Umbilical cord (tissue), 2 donors: Measurements from ENCODE around the gene IL1RAPL2. TPM values are rescaled to one million over a fixed set of nuclear protein-coding genes. Genes with fewer than 3 reads are reported as not detected.
"Not testable (repeated sequence)": the region's sequence is repeated elsewhere in the genome, so short reads cannot be mapped to it uniquely, and the experiment has no call there.

ENCODE experiments used
- DNase-seq: peaks from one replicate; pipeline ENCODE4 v3.0.0-alpha.2; 2015; ENCODE audit warnings: low spot score
- total RNA-seq: library from RNA; depleted of rRNA; stranded (reverse); fragments of >200 nt; gene quantifications from one replicate; pipeline ENCODE4 v1.2.3, GENCODE V29; 2014; ENCODE audit warnings: low replicate concordance; ENCODE audit not compliant: insufficient read depth

Gene IL1RAPL2
- total RNA-seq, 1 donor from 2014 or later, result 2.2 TPM

DNA sequence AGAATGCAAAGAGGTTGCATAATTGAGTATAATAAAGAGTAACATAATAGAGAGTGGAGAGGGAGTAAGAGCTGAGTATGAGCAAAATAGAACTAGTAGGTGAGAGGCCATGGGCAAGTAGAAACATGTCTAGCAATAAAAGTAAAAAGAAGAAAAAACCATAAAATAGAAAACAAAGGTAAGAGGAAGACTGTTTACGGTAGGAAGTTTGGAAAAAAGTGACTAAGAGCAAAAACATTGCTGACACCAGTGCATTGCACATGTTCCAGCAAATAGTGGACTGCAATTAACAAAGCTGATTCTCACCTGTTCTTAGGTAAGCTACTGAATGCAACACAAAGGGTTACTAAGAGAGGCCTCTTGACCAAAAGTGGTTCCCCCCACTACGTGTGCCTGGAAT lies 451.6 kb downstream of the IL1RAPL2 start:
- DNase-seq, result no peak

GRCh38 chrX:105018865-105019264 lies 452.9 kb downstream of the IL1RAPL2 start:
- no peak for DNase-seq

- DNase-seq, result not testable (repeated sequence)
These were observed 463.0 kb downstream of the IL1RAPL2 start for GRCh38 chrX:105028962-105029361.

DNA sequence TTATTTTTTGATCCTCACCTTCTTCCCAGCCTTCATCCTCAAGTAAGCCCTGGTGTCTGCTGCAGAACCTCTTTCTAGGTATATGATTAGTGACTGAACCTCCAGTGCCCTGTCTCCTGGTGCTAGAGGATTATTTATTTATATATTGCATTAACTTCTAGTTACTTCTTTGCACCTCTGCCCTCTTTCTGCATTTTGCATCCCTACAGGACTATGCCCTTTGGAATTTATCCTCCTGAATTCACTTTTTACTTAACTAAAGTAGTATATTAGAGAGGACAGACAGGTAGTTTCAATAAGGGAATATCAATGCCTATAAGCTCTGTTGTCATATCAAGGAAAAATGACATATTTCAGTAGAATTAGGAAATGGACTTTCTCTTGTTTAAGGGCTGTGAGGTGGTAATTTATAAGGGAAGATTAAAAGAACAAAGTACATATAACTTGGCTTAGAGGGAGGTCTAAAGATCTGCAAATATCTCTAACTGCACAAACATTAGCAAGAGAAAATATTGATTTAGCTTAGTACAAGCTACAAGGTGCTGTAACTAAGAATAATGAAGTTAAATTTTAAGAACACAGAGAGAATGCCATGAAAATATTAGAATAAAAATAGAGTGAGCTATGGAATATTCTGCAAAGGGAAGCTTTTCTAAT lies 472.8 kb downstream of the IL1RAPL2 start:
- no peak for DNase-seq

DNA sequence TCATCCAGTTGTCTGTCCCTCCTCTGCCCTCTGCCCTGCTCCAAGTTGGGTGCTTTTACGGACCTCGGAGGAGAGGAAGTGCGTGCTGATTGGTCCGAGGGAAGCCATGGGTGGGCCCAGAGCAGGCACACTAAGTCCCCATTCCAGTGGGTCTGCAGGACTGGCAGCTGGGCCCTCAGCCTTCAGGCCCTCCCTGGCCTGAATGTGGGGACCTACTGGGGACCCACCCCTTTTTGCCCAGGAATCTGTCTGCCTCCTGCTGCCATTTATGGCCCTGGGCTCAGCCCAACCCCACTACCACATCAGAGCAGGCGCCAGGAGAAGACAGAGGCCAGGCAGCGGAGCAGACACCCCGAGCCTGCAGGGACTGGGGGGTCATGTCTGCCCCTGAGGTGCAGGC lies 484.9 kb downstream of the IL1RAPL2 start:
- DNase-seq, result no peak

DNA sequence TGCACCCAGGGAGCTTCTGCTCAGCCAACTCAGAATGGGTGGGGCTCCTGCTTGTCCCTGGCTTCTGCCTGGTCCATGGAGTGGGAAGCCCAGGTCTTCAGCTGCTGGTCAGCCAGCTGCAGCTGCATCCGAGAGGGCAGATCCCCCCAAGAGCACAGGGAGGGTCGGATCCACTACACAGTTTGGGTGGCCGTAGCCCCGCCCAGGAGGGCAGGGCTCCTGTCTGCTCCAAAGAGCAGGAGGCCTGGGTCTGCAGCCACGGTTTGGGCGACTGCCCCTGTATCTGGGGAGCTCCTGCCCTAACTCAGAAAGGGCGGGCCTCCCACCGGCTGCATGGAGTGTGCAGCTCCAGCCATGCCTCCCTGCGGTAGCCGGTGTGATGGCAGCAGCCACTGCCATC lies 485.4 kb downstream of the IL1RAPL2 start:
- DNase-seq, result no peak

- DNase-seq, result no peak
These were observed 486.9 kb downstream of the IL1RAPL2 start for GRCh38 chrX:105052926-105053325.

DNA sequence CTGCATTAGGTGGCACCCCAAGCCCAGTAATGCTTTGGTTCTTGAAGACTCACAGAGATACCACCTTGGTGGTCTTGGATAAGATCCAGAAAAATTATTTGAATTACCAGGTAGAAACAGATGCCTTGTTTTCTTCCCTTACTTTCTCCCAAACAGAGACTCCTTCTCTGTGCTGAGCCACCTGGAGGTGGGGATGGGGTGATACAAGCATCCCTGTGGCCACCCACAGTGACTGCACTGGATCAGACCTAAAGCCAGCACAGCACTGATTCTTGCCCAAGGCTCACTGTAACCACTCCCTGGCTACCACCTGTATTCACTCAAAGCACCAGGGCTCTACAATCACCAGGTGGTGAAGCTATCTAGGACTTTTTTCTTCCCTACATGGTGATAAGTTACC lies 497.7 kb downstream of the IL1RAPL2 start:
- no peak for DNase-seq

DNA sequence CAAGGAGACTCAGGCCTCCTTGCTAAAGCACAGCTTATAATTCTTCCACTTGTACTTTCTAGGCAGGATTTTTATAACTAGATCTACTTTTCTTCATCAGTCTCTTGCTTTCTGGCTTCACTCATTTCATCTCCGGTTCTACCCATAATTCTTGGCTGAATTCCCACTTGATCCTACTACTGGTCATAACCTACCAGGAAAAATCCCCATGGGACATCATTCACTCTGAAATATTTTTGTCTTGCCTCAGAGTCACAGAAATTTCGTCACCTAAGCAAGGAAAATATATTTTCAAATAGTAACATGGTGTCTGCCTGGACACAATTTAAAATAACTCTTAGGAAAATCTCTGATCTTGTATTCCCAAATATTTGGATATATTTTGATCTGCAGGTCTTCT lies 532.2 kb downstream of the IL1RAPL2 start:
- DNase-seq, result no peak

- no peak for DNase-seq
These were observed 532.8 kb downstream of the IL1RAPL2 start for GRCh38 chrX:105098812-105099211.

DNA sequence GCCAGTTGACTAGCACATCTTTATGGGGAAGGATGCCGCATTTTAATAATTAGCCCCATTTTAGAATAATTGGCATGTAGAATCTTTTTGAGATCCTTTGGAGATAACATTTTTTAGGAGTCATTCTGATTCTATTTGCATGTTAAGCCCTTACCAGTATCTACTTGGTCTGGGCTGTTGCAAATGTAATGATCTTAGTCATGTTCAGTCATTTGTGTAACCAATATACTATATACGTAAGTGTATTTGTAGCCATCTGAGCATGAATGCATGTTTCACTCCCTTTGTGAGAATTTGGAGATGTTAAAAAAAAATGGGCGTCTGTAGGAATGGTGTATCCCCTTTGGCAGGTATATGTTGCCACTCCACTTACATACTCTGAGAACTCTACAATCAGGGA lies 535.4 kb downstream of the IL1RAPL2 start:
- no peak for DNase-seq

- no peak for DNase-seq
These were observed 543.9 kb downstream of the IL1RAPL2 start for GRCh38 chrX:105109936-105110335.

DNA sequence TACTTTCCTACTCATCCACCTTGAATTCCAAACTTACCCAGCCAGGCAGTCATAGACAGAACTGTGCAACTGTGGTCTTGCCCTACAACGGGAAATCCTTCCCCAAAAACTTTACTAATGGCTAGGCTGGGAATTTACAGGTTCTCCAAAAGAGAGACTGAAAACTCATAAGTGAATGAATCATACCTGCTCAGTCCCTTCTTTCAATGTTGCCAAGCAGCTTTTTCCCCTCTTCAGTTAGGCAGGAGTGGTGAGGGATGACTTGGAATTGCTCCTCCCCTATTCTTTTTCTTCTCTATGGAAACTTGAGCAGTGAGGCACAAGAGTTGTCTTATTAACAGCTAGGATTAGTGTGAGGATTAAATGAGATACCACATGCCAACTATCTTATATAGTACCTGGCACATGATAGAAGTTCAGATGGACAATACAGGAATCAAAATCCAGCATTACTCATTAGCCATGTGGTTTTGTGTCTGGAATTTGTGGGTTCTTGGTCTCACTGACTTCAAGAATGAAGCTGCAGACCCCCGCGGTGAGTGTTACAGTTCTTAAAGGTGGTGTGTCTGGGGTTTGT lies 548.6 kb downstream of the IL1RAPL2 start:
- DNase-seq, result no peak

DNA sequence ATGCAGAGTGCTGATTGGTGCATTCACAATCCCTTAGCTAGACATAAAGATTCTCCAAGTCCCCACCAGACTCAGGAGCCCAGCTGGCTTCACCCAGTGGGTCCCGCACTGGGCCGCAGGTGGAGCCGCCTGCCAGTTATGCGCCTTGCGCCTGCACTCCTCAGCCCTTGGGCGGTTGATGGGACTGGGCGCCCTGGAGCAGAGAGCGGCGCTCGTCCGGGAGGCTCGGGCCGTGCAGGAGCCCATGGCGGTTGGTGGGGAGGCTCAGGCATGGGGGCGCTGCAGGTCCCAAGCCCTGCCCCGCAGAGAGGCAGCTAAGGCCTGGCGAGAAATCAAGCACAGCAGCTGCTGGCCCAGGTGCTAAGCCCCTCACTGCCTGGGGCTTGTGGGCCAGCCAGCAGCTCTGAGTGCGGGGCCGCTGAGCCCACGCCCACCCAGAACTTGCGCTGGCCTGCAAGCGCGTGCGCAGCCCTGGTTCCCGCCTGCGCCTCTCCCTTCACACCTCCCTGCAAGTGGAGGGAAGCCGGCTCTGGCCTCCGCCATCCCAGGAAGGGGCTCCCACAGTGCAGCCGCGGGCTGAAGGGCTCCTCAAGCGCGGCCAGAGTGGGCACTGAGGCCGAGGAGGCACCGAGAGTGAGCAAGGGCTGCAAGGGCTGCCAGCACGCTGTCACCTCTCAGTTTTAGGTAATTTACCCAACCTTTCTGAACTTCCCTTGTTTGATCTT lies 549.8 kb downstream of the IL1RAPL2 start:
- DNase-seq, result not testable (repeated sequence)

DNA sequence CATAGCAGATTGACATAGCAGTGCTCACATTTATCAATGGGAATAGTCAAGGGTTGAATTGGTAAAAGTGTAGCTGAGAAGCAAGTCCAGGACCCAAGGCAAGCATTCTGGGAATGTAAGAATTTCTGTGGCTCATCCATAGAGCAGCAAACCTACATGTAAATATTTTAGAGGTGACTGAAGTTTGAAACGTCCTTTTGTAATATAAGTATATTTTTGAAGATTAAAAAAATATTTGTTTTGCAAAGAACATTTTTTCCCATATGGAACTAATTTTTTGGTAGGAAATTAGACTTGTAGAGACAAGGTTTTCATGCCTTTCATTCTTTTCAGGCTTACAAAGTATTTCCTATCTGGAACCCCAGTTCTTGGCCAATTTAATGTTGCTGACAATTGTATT lies 550.5 kb downstream of the IL1RAPL2 start:
- no peak for DNase-seq

DNA sequence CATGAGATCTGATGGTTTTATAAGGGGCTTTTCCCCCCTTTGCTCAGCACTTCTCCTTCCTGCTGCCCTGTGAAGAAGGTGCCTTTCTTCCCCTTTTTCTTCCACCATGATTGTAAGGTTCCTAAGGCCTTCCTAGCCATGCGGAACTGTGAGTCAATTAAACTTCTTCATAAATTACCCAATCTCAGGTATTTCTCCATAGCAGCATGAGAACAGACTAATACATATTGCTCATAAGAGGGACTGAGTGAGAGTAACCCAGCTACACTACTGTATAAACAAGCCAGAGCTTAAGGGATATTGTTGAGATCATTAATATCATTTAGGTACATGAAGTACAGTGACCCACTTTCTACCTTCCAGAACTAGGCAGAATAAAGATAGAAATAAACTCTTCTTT lies 551.6 kb downstream of the IL1RAPL2 start:
- no peak for DNase-seq

DNA sequence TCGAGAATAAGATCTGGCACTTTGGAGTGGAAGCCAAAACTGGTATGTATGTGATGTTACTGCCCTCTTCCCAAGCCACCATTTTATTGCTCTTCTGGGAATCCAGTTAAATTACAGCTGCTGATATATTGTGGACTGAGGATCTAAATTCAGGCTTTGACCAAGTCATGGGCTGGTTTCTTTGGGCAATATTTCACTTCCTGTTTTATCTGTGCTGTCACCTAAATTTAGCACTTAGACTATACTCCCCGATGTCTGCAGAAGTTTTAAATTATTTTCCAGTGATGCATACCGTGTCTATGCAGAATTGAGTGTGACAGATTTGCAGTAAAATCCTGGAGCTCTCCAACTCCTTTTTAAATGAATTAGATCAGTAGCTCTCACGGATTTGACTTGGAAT lies 554.5 kb downstream of the IL1RAPL2 start:
- DNase-seq, result peak; percentile 25

- DNase-seq, result no peak
These were observed 555.2 kb downstream of the IL1RAPL2 start for GRCh38 chrX:105121186-105121585.

- no peak for DNase-seq
These were observed 560.2 kb downstream of the IL1RAPL2 start for GRCh38 chrX:105126201-105126600.

DNA sequence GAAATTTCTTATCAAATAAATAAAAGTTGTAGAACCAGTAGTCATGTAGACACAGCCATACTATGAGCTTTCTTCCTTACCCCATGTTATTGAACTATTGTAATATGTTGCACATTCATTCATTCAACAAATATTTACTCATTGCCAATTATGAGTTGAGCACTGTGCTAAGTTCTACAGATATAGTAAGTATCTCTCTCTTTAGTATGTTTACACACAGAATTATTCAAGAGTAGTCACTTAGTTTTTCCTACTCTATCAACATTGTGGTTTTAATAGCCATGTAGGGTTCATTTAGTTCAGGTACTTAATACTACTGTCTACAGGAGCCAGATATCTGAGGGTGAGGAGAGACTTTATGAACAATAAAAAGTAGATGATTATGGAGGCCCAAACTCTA lies 568.3 kb downstream of the IL1RAPL2 start:
- DNase-seq, result no peak

DNA sequence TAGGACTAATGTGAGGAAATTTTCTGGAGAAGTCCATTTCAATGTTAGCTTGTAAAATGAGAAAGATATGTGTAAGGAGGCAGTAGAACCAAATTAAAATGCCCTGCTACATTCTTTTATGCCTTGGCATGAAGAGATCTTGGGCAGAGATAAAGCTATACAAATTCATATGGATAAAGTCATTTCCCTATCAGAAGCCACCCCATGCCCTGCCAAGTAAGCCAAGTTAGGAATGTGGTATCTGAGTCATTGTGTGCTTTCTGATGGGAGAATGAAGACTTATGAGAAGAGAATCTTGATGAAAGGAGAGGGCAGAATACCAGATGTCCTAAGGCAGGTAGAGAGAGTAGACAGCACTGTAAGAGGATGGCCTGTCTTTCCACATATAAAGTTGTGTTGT lies 570.8 kb downstream of the IL1RAPL2 start:
- DNase-seq, result no peak

GRCh38 chrX:105150036-105150435 lies 584.0 kb downstream of the IL1RAPL2 start:
- DNase-seq, result no peak

GRCh38 chrX:105150557-105150956 lies 584.6 kb downstream of the IL1RAPL2 start:
- peak; percentile 45 for DNase-seq
